HEK293 (cell line): Measurements from ENCODE around the gene HIPK2.

Experiments used
- BCL11A ChIP-seq: fragments of 450-650 bp; formaldehyde crosslinking; IDR thresholded peaks from 2 replicates; pipeline ENCODE4 v1.5.1; 2016; ENCODE audit warnings: low read depth, missing biosample characterization, missing genetic modification characterization
- MEIS1 ChIP-seq: sonication (generic); formaldehyde crosslinking; IDR thresholded peaks from 2 replicates; pipeline ENCODE4 v1.8.1; 2022; ENCODE audit warnings: missing genetic modification reagents, mild to moderate bottlenecking, borderline replicate concordance
- ZSCAN30 ChIP-seq: fragments of 450-650 bp; IDR thresholded peaks from 2 replicates; pipeline ENCODE4 v1.5.1; 2018; ENCODE audit warnings: missing biosample characterization, mild to moderate bottlenecking, missing genetic modification characterization, moderate library complexity
- TF ChIP-seq, protein P1 (sequence below): fragments of 450-650 bp; formaldehyde crosslinking; IDR thresholded peaks from 2 replicates; pipeline ENCODE4 v1.5.1; 2016; ENCODE audit warnings: missing biosample characterization, missing genetic modification characterization

DNA sequence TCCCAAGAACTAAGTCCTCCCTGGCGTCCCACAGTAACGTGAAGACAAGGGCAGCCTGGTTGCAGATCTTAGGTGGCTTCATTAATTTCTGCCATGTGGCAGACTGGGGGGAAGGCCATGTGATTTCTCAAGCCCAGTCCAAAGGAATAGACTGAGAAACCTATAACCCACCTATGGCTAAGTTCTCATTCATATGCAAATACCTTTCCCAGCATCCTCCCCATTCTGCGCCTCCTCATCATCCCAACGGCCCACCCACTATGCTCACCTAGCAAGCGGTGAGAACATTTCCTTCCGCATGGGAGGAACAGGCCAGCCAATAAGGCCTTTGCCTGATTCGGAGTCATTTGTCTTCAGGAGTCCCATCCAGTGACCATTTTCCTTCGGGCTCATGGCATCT is 262.5 kb downstream of the HIPK2 start:
- TF ChIP-seq, protein P1, sequence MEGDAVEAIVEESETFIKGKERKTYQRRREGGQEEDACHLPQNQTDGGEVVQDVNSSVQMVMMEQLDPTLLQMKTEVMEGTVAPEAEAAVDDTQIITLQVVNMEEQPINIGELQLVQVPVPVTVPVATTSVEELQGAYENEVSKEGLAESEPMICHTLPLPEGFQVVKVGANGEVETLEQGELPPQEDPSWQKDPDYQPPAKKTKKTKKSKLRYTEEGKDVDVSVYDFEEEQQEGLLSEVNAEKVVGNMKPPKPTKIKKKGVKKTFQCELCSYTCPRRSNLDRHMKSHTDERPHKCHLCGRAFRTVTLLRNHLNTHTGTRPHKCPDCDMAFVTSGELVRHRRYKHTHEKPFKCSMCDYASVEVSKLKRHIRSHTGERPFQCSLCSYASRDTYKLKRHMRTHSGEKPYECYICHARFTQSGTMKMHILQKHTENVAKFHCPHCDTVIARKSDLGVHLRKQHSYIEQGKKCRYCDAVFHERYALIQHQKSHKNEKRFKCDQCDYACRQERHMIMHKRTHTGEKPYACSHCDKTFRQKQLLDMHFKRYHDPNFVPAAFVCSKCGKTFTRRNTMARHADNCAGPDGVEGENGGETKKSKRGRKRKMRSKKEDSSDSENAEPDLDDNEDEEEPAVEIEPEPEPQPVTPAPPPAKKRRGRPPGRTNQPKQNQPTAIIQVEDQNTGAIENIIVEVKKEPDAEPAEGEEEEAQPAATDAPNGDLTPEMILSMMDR (tag by site-specific recombination) = no peak
- TF ChIP-seq ZSCAN30 (tag by site-specific recombination) (no peak), MEIS1 (CRISPR knock-in tag) (no peak), BCL11A (tag by site-specific recombination) (no peak)
